Heart left ventricle (tissue), 16 donors: Measurements from ENCODE around the gene MINDY4. TPM values are rescaled to one million over a fixed set of nuclear protein-coding genes. Genes with fewer than 3 reads are reported as not detected.

ENCODE experiments used
- ATAC-seq, 4 donors: fragments of 200-7000 bp; cut with Tn5 transposase; one replicate each; pipeline ENCODE4 v1.9.1; 2020 to 2022; ENCODE audit warnings: moderate library complexity in 4 of 4, mild to moderate bottlenecking in 3 of 4, moderate number of reproducible peaks in 1 of 4
- DNase-seq, 5 donors: peaks; one replicate each; pipeline ENCODE4 v3.0.0-alpha.2; 2020
- H3K27ac ChIP-seq, 12 donors: fragments of 200-600 bp; sonication (generic) in 4 of 12; one replicate each; pipeline versions ENCODE4 v1.5.0 to v1.8.0; 2016 to 2022; ENCODE audit warnings: mild to moderate bottlenecking in 2 of 12
- H3K27me3 ChIP-seq, 9 donors: fragments of 200-600 bp; sonication (generic) in 2 of 9; one replicate each; pipeline versions ENCODE4 v1.5.1 to v1.8.0; 2016 to 2022; ENCODE audit warnings: mild to moderate bottlenecking in 3 of 9
- H3K36me3 ChIP-seq, 9 donors: fragments of 200-600 bp; sonication (generic) in 2 of 9; one replicate each; pipeline versions ENCODE4 v1.5.0 to v1.8.0; 2018 to 2022; ENCODE audit warnings: mild to moderate bottlenecking in 2 of 9
- H3K4me1 ChIP-seq, 12 donors: fragments of 200-600 bp; sonication (generic) in 4 of 12; one replicate each; pipeline versions ENCODE4 v1.5.0 to v1.8.0; 2016 to 2022; ENCODE audit warnings: mild to moderate bottlenecking in 3 of 12
- H3K4me3 ChIP-seq, 12 donors: fragments of 200-600 bp; sonication (generic) in 4 of 12; one replicate each; pipeline versions ENCODE4 v1.5.0 to v1.8.0; 2017 to 2022; ENCODE audit warnings: mild to moderate bottlenecking in 9 of 12, moderate library complexity in 4 of 12
- H3K9me3 ChIP-seq, 12 donors: fragments of 200-600 bp; sonication (generic) in 4 of 12; one replicate each; pipeline versions ENCODE4 v1.5.0 to v1.8.0; 2016 to 2022; ENCODE audit warnings: mild to moderate bottlenecking in 1 of 12
- POLR2A ChIP-seq, 2 donors: fragments of 450-650 bp; IDR thresholded peaks; one replicate each; pipeline ENCODE4 v1.6.1; 2017; ENCODE audit warnings: antibody characterized with exemption in 2 of 2, mild to moderate bottlenecking in 2 of 2, moderate library complexity in 2 of 2
- WGBS, 4 donors: extraction: QIAGEN DNeasy Blood & Tissue Kit in 2 of 4; methylation state at CpG; one replicate each; pipeline versions ENCODE4 v1.1.5 to v1.1.7; 2013 to 2018; 5-methylcytosine and 5-hydroxymethylcytosine counted together
- intact Hi-C, 10 donors: fragments of 100-400 bp; cut with DNase I; formaldehyde crosslinking; loops; one replicate each; pipeline versions ENCODE4 v1.11.1 to v1.14.2; 2022
- polyA plus RNA-seq, 2 donors: library from polyadenylated mRNA; stranded (reverse); fragments of 200-250 nt; gene quantifications; one replicate each; pipeline ENCODE4 v1.2.3, GENCODE V29; 2013
- total RNA-seq, 9 donors: library from RNA; depleted of rRNA in 2 of 9; stranded (reverse); fragments of >200 nt in 2 of 9; fragmentation: NEBNext Ultra II Directional in 3 of 9; extraction: Animal tissue kit (Norgen Biotek cat#: 25700) in 3 of 9; gene quantifications; one replicate each; pipeline versions ENCODE4 v1.1.0 to v1.2.4, GENCODE V29; 2016 to 2023
- TF ChIP-seq, protein P1 (sequence below), 12 donors: fragments of 200-600 bp; sonication (generic) in 4 of 12; IDR thresholded peaks; one replicate each; pipeline versions ENCODE4 v1.5.0 to v1.8.0; 2018 to 2022; ENCODE audit warnings: antibody characterized with exemption in 12 of 12, mild to moderate bottlenecking in 5 of 12
- donor health status: ischemic (EF 13 %, LVEDD 7.1; RV severe dilation, severe dysfunction).
- donor health status: healthy with polysubstance abuse.
- donor health status: DM: no; HTN: yes; CAD: no.
- donor health status: DM: no; HTN: no; CAD: no.
- donor health status: ischemic (EF 25% LVEDD 6.9; RV normal size, moderate dysfunction).
- donor health status: ischemic (EF 25% LVEDD 5.7; RV mildly dilated, moderate dysfunction).
- donor health status: healthy.
- donor health status: DM: yes; HTN: yes; CAD: no.
- donor health status: ischemic (EF 35%, LVEDD 5.7; RV mildly dilated, moderate dysfunction).
- donor health status: nonischemic (EF 11% LVEDD 7.7; RV severe dilation, severe dysfunction).
- donor health status: DM: yes; HTN: yes; CAD: no.
- donor health status: PGD.
- donor health status: ischemic (EF 29% LVEDD 5.4; RV normal size, mild dysfunction).
- donor health status: nonischemic (EF 23%, LVEDD 6.1; RV moderate dilation, normal function).

The MINDY4 gene
- total and polyA plus RNA-seq, 11 donors = 1.3 to 6.0 (median 2.9) TPM

- 89 to 95% (median 91%) methylated on average over 3 to 4 of the region's 4 CpGs for WGBS, 4 donors
- H3K4me3 ChIP-seq = no peak overlapping the region
- no peaks in the 10 kb centered on the region for H3K36me3 ChIP-seq
- no peak for DNase-seq
- H3K9me3 ChIP-seq = no peaks in the 10 kb centered on the region
- no peak overlapping the region for H3K27ac ChIP-seq
- intact Hi-C loops = loop anchor here in 8 of 10 donors (5.0 to 10.0 kb wide), 6 partner anchors 34 to 121 kb away; partner anchors contain the start of gene CRHR2 (in 2 of the 8)
- H3K27me3 ChIP-seq = no peaks in the 10 kb centered on the region
- H3K4me1 ChIP-seq = peaks cover 0 to 6% (median 0%) of the 10 kb centered on the region in 12 donors
- TF ChIP-seq, protein P1, sequence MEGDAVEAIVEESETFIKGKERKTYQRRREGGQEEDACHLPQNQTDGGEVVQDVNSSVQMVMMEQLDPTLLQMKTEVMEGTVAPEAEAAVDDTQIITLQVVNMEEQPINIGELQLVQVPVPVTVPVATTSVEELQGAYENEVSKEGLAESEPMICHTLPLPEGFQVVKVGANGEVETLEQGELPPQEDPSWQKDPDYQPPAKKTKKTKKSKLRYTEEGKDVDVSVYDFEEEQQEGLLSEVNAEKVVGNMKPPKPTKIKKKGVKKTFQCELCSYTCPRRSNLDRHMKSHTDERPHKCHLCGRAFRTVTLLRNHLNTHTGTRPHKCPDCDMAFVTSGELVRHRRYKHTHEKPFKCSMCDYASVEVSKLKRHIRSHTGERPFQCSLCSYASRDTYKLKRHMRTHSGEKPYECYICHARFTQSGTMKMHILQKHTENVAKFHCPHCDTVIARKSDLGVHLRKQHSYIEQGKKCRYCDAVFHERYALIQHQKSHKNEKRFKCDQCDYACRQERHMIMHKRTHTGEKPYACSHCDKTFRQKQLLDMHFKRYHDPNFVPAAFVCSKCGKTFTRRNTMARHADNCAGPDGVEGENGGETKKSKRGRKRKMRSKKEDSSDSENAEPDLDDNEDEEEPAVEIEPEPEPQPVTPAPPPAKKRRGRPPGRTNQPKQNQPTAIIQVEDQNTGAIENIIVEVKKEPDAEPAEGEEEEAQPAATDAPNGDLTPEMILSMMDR (IDR thresholded peaks at IDR 0.05) = no peak
- no peak for TF ChIP-seq POLR2A (IDR thresholded peaks at IDR 0.05)
- no peak for ATAC-seq
These were observed 34.9 kb upstream of the MINDY4 start for GRCh38 chr7:30736291-30736690.

GRCh38 chr7:30738026-30738915 lies 32.9 kb upstream of the MINDY4 start:
- ATAC-seq (no peak), DNase-seq (no peak)
- peak overlapping the region in 1 of 12 donors; percentile 46 for H3K27ac ChIP-seq
- 88 to 93% (median 88%) methylated on average over 6 of the region's 6 CpGs for WGBS, 4 donors
- no peaks in the 10 kb centered on the region for H3K9me3 ChIP-seq
- TF ChIP-seq POLR2A (IDR thresholded peaks at IDR 0.05) = no peak
- no peaks in the 10 kb centered on the region for H3K27me3 ChIP-seq
- no peak overlapping the region for H3K4me3 ChIP-seq
- H3K4me1 ChIP-seq = peaks cover 0 to 6% (median 0%) of the 10 kb centered on the region in 12 donors
- intact Hi-C loops = loop anchor here in 8 of 10 donors (5.0 to 10.0 kb wide), 6 partner anchors 36 to 123 kb away; partner anchors contain the start of gene CRHR2 (in 2 of the 8)
- H3K36me3 ChIP-seq = no peaks in the 10 kb centered on the region

- Histone ChIP-seq H3K4me3 (no peak overlapping the region), H3K27me3 (no peaks in the 10 kb centered on the region), H3K36me3 (no peaks in the 10 kb centered on the region), H3K9me3 (no peaks in the 10 kb centered on the region), H3K27ac (no peak overlapping the region), H3K4me1 (peaks cover 0 to 6% (median 0%) of the 10 kb centered on the region in 12 donors)
- 85 to 100% (median 94%) methylated on average over 2 of the region's 2 CpGs for WGBS, 4 donors
- ATAC-seq (no peak), DNase-seq (no peak)
- intact Hi-C loops = loop anchor here (1.0 to 10.0 kb wide), 15 partner anchors 37 to 385 kb away; partner anchors contain the start of gene CRHR2 (in 7 of the 10)
- no peak for TF ChIP-seq POLR2A (IDR thresholded peaks at IDR 0.05)
- TF ChIP-seq, protein P1 (IDR thresholded peaks at IDR 0.05) = no peak
These were observed 31.5 kb upstream of the MINDY4 start for GRCh38 chr7:30739691-30740090.

DNA sequence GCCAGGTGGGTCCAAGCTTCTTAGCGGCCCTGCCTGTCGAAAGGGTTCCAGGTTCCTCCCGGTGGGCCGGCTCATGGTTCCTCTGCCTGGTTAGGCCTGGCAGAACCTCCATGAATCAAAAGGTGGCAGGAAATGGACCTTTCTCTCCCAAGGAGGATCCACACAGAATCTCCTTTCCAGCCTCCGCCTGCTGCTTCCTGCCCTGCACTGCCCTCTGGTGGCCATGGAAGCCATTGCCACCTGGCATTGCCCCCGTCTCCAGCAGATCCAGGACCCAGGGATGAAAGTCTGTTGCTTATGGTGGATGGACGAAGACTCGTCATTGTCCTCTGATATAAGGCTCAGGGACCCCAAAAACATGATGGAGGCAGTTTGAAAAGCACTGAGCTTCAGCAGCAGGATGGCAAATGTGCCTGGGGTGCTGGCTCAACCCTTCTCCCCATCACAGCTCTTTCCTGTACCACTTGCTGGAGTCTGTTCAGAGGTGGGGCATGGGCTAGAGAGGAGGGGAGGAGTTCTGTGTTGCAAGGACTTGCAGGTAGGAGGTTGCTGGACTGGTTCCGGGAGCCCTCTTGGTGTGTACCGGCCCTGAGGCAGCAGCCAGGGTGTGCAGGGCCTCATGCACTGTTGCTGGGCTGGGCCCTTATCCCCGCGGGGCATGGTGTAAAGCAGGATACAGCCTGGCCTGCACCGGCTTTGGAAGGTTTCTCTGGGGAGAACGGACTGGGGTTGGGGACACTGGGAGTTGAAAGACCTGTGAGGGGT lies 30.6 kb upstream of the MINDY4 start:
- peak; percentile 59 to 88 (median 75) for DNase-seq
- Histone ChIP-seq H3K4me1 (peaks cover 0 to 12% (median 5%) of the 10 kb centered on the region in 12 donors), H3K36me3 (no peaks in the 10 kb centered on the region), H3K9me3 (no peaks in the 10 kb centered on the region), H3K27ac (no peak overlapping the region), H3K27me3 (no peaks in the 10 kb centered on the region), H3K4me3 (no peak overlapping the region)
- 33 to 44% (median 36%) methylated on average over 12 to 14 of the region's 14 CpGs for WGBS, 4 donors
- TF ChIP-seq POLR2A (IDR thresholded peaks at IDR 0.05) = no peak
- TF ChIP-seq, protein P1 (IDR thresholded peaks at IDR 0.05) = peak; percentile 95 to 100 (median 99)
- intact Hi-C loops = loop anchor here in 9 of 10 donors (1.0 to 5.0 kb wide), 12 partner anchors 37 to 384 kb away; partner anchors contain the start of gene CRHR2 (in 5 of the 9)
- ATAC-seq = peak; percentile 22 to 80 (median 70)
